HG02642 (cell line): ENCODE data around the gene IGF2R.

Experiments used
- ATAC-seq: cut with Tn5 transposase; IDR thresholded peaks from one replicate; pipeline ENCODE4 v1.9.1; 2021; ENCODE audit warnings: mild to moderate bottlenecking; ENCODE audit not compliant: unreplicated experiment, poor library complexity

IGF2R gene

GRCh38 chr6:160038479-160038878 lies 69.6 kb downstream of the IGF2R start:
- ATAC-seq: no peak

DNA sequence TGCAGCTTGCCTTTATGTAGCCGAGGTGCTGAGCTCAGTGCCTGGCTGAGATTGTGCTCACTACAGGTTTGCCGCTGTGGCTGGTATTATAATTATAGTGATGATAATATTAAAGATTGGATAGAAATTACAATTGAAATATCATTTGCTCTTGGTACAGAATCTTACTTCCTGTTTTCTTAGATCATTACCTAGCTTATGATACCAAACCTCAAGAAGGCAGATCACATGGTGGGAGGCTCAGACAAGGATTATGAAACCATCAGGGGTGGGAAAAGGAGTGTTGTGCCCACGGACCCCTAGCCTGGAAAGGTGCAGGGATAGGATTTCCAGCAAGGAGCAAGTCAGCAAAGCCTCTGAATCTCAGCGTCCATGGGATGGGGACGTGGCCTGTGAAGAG lies 70.6 kb downstream of the IGF2R start:
- ATAC-seq: no peak

DNA sequence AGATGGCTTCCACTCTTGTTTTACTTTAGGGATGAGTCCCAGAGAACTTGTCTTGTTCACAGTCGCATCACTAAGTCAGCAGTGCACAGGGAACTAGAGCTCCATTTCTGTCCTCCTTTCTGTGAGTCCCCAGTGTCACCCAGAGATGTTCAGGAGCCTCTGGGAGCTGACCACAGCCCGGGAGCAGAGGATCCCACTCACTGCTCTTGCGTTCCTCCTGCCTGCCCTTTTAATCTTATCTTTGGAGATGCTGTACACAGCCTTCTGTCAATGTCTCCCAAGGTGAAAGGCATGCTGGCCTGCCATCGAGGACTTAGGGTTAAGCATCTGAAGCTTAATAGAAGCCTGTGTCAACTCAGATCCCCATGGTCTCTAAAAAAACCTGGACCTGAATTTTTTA lies 71.2 kb downstream of the IGF2R start:
- ATAC-seq: no peak

- no peak for ATAC-seq
Measured at GRCh38 chr6:160040527-160041264, 71.8 kb downstream of the IGF2R start.

DNA sequence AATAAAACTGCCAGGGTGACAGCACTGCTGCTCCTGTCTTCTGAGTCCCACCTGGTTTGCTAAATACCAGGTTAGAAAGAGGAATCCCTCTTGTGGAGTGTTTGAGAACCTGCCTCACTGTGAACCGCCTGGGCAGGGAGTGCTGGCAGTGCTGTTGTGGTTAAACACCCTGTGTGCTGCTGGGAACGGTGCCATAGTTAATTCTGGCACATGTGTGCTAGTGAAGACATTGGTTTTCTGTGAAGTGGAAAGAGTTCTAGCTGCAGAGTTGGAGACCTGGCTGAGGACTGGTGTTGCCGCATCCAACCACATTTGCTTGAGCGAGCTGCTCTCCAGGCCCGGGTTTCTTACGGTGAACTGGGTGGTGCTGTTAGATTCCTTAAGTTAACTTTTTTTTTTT lies 72.7 kb downstream of the IGF2R start:
- no peak for ATAC-seq

DNA sequence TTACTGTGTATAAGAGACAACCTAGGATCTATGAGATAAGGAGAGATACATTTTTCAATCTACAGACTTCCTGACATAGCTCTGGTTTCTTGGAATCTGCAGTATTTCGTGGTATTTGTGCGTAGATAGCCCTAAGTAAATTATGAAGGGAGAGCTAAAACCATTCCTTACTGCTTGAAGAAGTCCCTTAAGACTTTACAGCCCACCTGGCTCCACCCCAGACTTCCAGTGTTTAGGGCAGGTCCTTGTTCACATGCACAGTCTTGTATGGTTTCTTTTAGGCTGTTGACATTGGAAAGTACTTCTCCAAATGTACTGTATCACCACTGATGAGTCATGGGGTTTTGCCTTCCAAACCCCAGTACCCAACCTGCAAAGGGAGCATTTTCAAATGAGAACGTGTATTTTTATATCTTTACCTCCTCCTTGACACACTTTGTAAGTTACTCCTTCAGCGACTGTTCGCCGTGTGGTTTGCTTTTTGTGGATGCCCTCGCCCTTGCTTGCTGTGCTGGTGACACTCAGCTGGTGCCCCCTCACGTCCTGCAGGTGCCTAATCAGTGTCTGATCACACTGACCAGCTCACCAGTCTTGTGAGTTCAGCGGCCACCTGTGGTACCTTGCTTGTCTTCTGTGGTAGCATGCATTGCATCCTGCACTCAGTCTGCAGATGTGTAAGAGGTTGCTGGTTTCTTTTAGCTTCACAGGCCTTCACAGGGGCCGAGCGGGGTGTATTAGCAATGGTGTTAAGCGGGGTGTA lies 73.3 kb downstream of the IGF2R start:
- no peak for ATAC-seq

DNA sequence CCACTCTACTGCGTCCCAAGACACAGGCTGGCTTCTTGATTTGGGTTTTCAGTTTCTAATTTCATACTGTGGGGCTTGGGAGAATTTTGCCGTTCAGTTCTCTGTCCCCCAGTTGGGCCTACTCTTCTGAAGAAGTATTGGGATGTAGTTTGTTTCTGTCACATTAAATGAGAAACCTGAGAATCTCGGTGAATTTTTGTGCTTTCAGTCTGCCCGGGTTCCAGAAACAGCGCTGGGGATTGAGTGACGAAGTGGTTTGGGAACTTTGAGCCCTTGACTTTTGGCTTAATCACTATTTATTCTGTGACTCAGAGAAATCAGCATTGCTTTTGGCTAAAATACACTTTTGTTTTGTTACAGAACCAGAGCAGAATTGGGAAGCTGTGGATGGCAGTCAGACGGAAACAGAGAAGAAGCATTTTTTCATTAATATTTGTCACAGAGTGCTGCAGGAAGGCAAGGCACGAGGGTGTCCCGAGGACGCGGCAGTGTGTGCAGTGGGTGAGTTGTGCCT lies 74.0 kb downstream of the IGF2R start:
- ATAC-seq: no peak

DNA sequence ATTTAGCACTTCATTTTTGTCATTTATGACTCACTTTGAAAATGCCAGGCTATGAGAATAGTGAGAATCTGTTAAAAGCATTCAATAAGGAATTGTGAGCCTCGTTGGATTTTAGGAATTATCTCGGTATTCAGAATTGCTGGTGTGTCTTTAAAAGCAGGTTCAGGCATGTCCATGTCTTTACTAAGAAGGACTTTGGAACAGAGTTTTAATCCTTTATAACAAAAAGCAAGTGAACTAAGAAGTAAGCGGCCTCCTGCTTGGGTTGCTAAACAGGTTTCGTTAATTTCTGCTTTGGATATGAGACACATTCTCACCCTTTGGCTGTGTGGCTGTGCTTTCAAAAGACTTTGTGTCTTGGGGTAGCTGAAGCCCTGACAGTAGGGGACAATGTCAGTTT lies 74.9 kb downstream of the IGF2R start:
- no peak for ATAC-seq

GRCh38 chr6:160044687-160045086 lies 75.8 kb downstream of the IGF2R start:
- no peak for ATAC-seq

DNA sequence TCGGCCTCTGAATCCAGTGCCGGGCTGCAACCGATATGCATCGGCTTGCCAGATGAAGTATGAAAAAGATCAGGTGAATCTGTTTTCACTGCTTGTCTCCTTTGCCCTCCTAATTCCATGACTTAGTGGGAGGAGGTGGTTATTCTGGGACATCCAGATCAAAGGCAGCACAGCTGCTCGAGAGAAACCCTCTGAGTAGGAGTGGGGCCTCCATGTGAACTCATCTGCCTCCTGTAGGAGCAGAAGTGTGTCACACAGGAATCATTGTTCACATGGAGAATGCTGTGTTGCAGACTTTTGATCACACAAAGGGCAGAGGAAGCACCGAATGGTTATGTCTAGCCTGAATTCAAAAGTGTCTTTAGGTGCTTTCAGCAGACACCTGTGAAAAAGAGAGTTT lies 79.6 kb downstream of the IGF2R start:
- no peak for ATAC-seq

DNA sequence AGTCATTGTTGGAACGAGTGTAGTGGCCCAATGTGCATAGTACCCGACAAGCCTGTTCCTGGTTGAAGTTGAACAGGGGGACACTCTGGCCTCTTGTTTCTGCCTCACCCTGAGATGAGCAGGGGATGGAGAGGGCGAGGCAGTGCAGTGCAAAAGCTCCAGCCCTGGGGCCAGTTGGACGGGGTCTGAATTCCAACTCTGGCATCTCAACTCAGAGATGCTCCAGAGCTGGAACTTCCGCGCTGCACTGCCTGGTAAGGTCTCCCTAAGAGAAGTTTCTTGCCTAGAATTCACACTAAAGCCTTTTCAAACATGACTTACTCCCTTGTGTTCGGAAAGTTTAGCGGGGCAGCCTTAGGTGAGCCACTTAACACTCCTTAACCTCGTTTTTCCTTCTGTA lies 80.5 kb downstream of the IGF2R start:
- no peak for ATAC-seq

GRCh38 chr6:160050022-160050421 lies 81.1 kb downstream of the IGF2R start:
- no peak for ATAC-seq

- ATAC-seq: no peak
Measured at GRCh38 chr6:160051390-160051789, 82.5 kb downstream of the IGF2R start.

DNA sequence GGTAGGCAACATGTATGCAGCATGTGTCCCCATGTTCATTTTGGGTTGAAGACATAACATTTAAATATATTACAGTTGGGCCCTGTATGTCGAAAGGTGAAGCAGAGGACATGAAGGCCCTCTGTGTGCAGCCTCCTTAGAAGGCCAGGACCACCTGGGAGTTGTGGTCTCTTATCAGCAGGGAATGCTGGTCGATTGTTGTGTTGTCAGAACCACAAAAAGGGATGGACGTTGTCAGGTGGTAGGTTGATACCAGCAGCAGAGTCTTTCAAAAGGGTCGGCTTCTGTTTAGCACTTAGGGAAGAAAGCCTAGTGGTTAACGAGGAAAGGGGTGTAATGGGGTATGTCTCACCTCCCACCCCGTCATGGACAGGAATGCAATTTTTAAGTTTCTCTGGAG lies 85.4 kb downstream of the IGF2R start:
- ATAC-seq: no peak

DNA sequence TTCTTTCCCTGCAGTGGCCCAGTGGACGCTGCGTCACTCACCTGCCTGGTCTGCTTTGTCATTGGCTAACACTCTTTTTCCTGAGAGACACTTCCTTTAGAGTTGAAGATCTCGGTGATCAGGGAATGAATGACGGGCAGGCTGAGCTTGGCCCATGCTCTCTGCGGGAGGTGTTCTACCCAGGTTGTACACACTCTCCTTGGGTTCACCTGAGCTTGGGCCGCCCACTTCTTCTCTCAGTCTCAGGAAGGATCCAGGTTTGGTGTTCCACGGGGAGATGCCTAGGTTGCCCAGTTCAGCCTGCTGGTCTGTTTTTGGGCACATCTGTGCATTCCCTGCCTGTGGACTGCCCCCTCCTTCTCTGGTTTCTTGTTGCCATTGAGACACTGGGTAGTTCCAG lies 86.0 kb downstream of the IGF2R start:
- ATAC-seq: no peak

- ATAC-seq: no peak
Measured at GRCh38 chr6:160055378-160055777, 86.5 kb downstream of the IGF2R start.

DNA sequence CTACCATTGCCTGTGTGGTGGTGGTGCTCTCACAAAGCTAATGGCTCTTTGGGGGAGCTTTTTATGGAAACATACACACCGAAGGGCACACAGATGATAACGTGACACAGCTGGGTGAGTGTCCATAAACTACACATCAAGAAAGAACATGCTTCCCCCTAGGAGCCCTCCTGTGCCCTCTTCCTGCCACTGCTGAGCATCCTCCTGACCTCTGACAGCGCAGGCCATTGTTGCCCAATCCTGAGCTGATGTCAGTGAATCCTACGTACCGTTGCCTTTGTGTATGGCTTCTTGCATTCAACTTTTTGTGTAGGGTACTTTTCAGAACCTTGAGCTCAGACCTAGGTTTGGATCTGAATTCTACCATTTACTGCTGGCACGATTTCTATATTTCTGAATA lies 86.9 kb downstream of the IGF2R start:
- ATAC-seq: no peak

GRCh38 chr6:160057080-160057479 lies 88.2 kb downstream of the IGF2R start:
- no peak for ATAC-seq

DNA sequence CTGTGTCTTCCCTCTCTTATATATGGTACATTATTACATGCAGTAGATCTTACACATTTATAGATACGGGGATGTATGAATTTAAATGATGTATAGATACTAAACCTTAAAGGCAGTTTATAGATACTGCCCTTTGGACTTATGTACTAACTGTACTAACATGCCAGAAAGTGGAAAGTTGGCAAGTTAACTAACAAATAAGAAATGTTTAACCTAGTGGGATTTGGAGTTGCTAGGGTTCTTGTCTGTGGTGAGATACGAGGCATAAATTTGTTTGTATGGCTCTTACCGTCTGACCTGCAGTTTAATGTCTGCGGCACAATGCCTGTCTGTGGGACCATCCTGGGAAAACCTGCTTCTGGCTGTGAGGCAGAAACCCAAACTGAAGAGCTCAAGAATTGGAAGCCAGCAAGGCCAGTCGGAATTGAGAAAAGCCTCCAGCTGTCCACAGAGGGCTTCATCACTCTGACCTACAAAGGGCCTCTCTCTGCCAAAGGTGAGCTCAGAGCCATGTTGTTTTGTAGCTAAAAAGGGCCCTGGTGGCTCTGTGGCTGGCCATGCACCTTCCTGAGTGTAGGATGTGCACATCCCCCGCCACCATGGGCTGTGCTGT lies 89.8 kb downstream of the IGF2R start:
- ATAC-seq: no peak

GRCh38 chr6:160060221-160060620 lies 91.3 kb downstream of the IGF2R start:
- no peak for ATAC-seq

- no peak for ATAC-seq
Measured at GRCh38 chr6:160060920-160061447, 92.1 kb downstream of the IGF2R start.
